GM19023 (cell line): ENCODE results near the gene ZC2HC1B.
"Not testable (repeated sequence)": the region's sequence is repeated elsewhere in the genome, so short reads cannot be mapped to it uniquely, and the experiment has no call there.

Source experiments
- ATAC-seq: cut with Tn5 transposase; IDR thresholded peaks from one replicate; pipeline ENCODE4 v1.9.1; 2021; ENCODE audit warnings: mild to moderate bottlenecking, moderate library complexity; ENCODE audit not compliant: unreplicated experiment

The ZC2HC1B gene

DNA sequence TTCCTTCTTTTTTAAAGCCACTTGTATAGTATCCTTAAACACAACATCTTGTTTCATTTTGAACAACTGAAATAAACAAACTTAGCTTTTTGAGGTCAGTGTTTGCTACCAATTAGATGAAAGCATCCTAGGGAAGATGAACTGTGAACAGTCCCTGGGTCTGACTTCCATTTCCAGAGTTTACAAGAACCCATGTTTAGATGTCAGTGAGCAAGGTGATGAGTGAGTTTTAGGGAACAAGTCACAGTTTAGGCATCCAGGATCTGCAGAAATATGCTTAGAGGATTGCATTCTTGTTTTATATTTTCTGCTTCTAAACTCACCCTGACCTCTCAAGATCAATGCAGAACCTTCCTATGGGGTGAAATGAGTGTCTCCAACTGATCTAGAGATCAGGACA is 3.0 kb downstream of the ZC2HC1B start:
- ATAC-seq: no peak

GRCh38 chr6:143868808-143869207 is 4.5 kb downstream of the ZC2HC1B start:
- ATAC-seq: not testable (repeated sequence)

DNA sequence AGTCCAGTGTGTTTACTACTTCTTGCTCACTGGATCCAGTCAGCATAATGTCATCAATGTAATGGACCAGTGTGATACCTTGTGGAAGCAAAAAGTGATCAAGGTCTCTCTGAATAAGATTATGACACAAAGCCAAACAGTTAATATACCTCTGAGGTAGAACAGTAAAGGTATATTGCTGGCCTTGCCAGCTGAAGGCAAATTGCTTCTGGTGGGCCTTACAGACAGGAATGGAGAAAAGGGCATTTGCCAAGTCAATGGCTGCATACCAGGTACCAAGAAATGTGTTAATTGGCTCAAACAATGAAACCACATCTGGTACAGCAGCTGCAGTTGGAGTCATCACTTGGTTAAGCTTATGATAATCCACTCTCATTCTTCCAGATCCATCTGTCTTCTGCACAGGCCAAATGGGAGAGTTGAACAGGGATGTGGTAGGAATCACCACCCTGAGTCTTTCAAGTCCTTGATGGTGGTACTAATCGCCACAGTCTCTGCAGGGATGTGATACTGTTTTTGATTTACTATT is 7.0 kb downstream of the ZC2HC1B start:
- not testable (repeated sequence) for ATAC-seq

DNA sequence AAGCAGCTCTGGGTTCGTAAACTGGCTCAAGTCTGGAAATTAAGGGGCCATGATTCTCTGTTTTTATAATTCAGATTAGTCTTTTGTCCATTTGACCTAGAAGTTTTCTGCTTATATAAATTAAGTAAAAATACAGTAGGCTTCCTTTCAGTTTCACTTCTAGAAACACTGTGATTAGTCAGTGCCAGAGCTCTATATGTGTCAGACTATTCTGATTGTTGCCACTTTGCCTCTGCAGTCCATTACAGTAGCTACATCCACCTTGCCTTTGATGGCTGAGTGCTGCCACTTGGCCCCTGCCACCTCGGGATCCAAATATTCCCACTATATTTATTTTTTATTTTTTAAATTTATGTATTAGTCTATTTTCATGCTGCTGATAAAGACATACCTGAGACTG is 7.9 kb downstream of the ZC2HC1B start:
- peak; percentile 88 for ATAC-seq

DNA sequence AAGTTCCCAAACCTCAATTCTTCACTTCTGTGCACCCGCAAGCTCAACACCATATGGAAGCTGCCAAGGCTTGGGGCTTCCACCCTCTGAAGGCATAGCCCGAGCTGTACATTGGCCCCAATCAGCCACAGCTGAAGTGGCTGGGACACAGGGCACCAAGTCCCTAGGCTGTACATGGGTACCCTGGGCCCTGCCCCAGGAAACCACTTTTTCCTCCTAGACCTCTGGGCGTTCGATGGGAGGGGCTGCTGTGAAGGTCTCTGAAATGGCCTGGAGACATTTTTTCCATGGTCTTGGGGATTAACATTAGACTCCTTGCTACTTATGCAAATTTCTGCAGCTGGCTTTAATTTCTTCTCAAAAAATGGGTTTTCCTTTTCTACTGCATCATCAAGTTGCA is 9.3 kb downstream of the ZC2HC1B start:
- not testable (repeated sequence) for ATAC-seq

DNA sequence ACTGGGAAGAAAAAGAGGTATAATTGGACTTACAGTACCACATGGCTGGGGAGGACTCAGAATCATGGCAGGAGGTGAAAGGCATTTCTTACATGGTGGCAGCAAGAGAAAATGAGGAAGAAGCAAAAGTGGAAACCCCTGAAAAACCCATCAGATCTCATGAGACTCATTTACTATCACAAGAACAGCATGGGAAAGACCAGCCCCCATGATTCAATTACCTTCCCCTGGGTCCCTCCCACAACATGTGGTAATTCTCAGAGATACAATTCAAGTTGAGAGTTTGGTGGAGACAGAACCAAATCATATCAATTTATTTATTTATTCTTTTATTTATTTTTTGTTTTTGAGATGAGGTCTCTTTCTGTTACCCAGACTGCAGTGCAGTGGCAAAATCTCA is 10.2 kb downstream of the ZC2HC1B start:
- not testable (repeated sequence) for ATAC-seq

- ATAC-seq: no peak
Measured at GRCh38 chr6:143877584-143878271, 13.5 kb downstream of the ZC2HC1B start.

GRCh38 chr6:143878272-143878760 is 14.0 kb downstream of the ZC2HC1B start:
- no peak for ATAC-seq

GRCh38 chr6:143880412-143880811 is 16.1 kb downstream of the ZC2HC1B start:
- no peak for ATAC-seq

GRCh38 chr6:143882401-143882930 is 18.2 kb downstream of the ZC2HC1B start:
- ATAC-seq: no peak

- ATAC-seq: no peak
Measured at GRCh38 chr6:143884216-143884900, 20.1 kb downstream of the ZC2HC1B start.

- ATAC-seq: no peak
Measured at GRCh38 chr6:143885116-143885515, 20.8 kb downstream of the ZC2HC1B start.

- no peak for ATAC-seq
Measured at GRCh38 chr6:143894655-143895054, 30.4 kb downstream of the ZC2HC1B start.

DNA sequence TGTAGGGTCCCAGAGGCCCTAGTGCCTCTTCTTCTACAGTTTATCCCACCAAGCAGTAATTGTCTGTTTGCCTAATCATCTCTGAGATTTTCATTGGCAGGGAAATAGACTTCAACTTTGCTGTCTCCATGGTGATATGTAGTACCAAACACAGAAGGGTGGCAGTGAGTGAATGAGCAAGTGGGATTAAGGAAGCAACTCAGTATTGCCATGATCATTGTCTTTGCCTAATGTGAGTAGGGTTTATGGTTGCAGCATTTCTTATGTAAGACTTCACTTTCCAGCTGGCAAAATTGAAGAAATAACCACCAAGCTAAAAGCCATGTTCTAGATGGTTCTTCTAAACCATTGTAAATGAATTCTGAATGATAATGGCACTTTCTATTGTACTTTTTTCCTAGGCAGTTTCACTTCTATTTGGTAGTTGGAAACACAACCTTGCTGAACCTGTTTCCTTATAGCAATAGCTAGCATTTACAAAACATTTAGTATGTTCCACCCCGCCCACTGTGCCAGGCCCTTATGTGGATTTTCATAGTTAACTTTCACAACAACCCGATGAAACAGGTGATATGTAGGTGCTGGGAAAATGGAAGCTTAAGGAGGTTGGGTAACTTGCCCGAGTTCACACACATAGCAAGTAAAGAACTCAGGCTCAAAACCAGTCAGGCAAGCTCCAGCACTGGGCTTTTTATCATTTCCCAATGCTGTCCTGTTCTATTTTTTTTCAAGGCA is 32.0 kb downstream of the ZC2HC1B start:
- no peak for ATAC-seq

GRCh38 chr6:143900358-143900757 is 36.1 kb downstream of the ZC2HC1B start:
- no peak for ATAC-seq

DNA sequence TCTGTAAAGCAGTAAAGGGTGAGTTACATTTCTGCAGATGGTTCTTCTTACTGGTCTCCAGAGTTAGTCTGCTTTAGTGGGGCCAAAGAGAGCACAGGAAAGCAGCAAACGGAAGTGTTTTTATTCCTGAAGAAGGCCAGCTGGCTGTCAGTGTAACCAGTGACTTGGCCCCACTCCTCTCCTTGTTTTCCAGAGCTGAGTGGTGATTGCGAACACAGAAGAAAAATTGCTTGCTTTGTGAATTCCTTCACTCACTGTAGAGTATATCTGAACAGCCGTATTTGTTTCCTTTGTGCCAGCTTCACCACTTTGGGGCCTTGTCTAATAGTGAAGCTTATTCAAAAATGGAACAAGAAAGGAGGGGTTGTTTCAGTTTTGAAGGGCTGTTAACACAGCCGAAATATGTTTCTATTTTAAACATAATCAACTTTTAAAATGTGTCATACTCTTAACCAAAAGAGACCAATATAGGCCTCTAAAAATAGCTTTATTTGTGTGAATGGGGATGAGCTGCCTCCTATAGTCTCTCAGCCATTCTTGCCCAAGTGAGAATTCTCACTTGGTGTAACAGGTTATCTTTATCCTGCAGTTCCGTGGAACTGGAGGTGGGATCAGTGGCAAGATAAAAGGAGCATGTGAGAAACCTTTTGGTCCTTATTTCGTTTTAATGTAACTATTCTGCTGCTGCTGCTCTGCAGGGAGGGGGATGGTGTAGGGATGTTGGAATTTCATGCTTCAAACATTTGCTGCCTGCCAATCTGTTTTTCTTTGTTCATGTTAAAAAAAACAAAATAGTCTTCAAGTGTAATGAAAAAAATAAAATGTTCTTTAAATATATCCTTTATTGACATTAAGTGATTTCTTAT is 37.8 kb downstream of the ZC2HC1B start:
- ATAC-seq: peak; percentile 92

GRCh38 chr6:143902827-143903226 is 38.6 kb downstream of the ZC2HC1B start:
- ATAC-seq: no peak

DNA sequence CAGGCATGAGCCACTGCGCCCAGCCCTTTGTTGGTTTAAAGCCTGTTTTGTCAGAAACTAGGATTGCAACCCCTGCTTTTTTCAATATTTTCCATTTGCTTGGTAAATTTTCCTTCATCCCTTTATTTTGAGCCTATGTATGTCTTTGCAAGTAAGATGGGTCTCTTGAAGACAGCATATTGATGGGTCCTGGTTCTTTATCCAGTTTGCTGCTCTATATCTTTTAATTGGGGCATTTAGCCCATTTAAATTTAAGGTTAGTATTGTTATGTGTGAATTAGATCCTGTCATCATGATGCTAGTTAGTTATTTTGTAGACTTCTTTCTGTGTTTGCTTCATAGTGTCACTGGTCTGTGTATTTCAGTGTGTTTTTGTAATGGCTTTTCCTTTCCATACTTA is 46.8 kb downstream of the ZC2HC1B start:
- ATAC-seq: no peak

DNA sequence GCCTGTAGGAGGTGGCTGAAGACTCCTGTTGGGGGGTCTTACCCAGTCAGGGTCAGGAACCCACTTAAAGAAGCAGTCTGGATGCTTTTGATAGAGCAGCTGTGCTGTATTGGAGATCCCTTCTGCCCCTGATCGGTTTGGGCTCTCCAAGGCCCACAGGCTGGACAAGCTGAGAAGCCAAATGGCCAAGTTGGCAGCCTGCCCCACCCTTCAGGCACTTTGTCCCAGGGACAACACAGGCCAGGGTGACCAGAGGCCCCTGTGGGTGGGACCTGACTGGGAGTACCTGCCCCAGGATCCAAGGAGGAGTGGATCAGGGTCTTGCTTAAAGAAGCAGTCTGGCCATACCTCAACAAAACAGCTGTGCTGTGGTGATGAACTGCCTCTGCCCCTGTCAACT is 48.4 kb downstream of the ZC2HC1B start:
- ATAC-seq: no peak

GRCh38 chr6:143917026-143917425 is 52.8 kb downstream of the ZC2HC1B start:
- not testable (repeated sequence) for ATAC-seq
